GM23338 (cell line): Measurements from ENCODE around the gene CTTNBP2. TPM values are rescaled to one million over a fixed set of nuclear protein-coding genes. Genes with fewer than 3 reads are reported as not detected.

Source experiments
- ATAC-seq: fragments of 200-7000 bp; cut with Tn5 transposase; 3 replicates; pipeline ENCODE4 v1.9.1; 2020
- DNase-seq: peaks from one replicate; pipeline ENCODE4 v3.0.0-alpha.2; 2015; ENCODE audit warnings: low spot score
- H2AFZ ChIP-seq: fragments of 200-600 bp; sonication (generic); 2 replicates; pipeline ENCODE4 v1.8.0; 2016; ENCODE audit warnings: antibody characterized with exemption, mild to moderate bottlenecking, moderate library complexity
- H3F3A ChIP-seq: fragments of 200-600 bp; sonication (generic); replicated peaks from 2 replicates; pipeline ENCODE4 v1.8.0; 2017; ENCODE audit warnings: antibody characterized with exemption, mixed run types, low read depth
- H3K27ac ChIP-seq: fragments of 200-600 bp; sonication (generic); 2 replicates; pipeline ENCODE4 v1.6.1; 2016; ENCODE audit warnings: low read depth
- H3K27me3 ChIP-seq: fragments of 200-600 bp; sonication (generic); 2 replicates; pipeline ENCODE4 v1.8.0; 2016; ENCODE audit warnings: mild to moderate bottlenecking, mixed run types, moderate library complexity; ENCODE audit not compliant: insufficient read depth
- H3K36me3 ChIP-seq: fragments of 200-600 bp; sonication (generic); 2 replicates; pipeline ENCODE4 v1.8.0; 2016; ENCODE audit warnings: mild to moderate bottlenecking; ENCODE audit not compliant: insufficient read depth
- H3K4me1 ChIP-seq: fragments of 200-600 bp; sonication (generic); 2 replicates; pipeline ENCODE4 v1.8.0; 2016; ENCODE audit warnings: mild to moderate bottlenecking, moderate library complexity; ENCODE audit not compliant: insufficient read depth
- H3K4me2 ChIP-seq: fragments of 200-600 bp; sonication (generic); 2 replicates; pipeline ENCODE4 v1.7.1; 2017; ENCODE audit warnings: mixed run types
- H3K4me3 ChIP-seq: fragments of 200-600 bp; sonication (generic); 2 replicates; pipeline ENCODE4 v1.6.1; 2016; ENCODE audit warnings: mixed run types
- H3K79me2 ChIP-seq: fragments of 200-600 bp; sonication (generic); replicated peaks from 2 replicates; pipeline ENCODE4 v1.8.0; 2017; ENCODE audit warnings: mild to moderate bottlenecking; ENCODE audit not compliant: insufficient read depth
- H3K9me2 ChIP-seq: fragments of 200-600 bp; sonication (generic); 2 replicates; pipeline ENCODE4 v1.8.0; 2017; ENCODE audit not compliant: insufficient read depth
- H4K20me1 ChIP-seq: fragments of 200-600 bp; sonication (generic); replicated peaks from 2 replicates; pipeline ENCODE4 v1.8.0; 2017; ENCODE audit warnings: mild to moderate bottlenecking; ENCODE audit not compliant: insufficient read depth
- H3K27ac Mint-ChIP-seq: 2 replicates; pipeline ENCODE4 v1.8.0; 2020; ENCODE audit warnings: inconsistent platforms, mild to moderate bottlenecking, moderate library complexity, mixed read lengths
- H3K27me3 Mint-ChIP-seq: 3 replicates; pipeline ENCODE4 v1.8.0; 2022; ENCODE audit warnings: low read depth, mild to moderate bottlenecking, moderate library complexity, mixed read lengths, inconsistent platforms; ENCODE audit not compliant: insufficient read depth, poor library complexity
- H3K36me3 Mint-ChIP-seq: 3 replicates; pipeline ENCODE4 v1.8.0; 2021; ENCODE audit warnings: low read depth, mild to moderate bottlenecking, inconsistent platforms, moderate library complexity, mixed read lengths
- H3K4me1 Mint-ChIP-seq: 3 replicates; pipeline ENCODE4 v1.8.0; 2020; ENCODE audit warnings: mild to moderate bottlenecking, inconsistent platforms, mixed read lengths
- H3K4me3 Mint-ChIP-seq: 3 replicates; pipeline ENCODE4 v1.8.0; 2021; ENCODE audit warnings: moderate library complexity, mild to moderate bottlenecking, inconsistent platforms, mixed read lengths
- H3K9me3 Mint-ChIP-seq: 3 replicates; pipeline ENCODE4 v1.8.0; 2020; ENCODE audit warnings: moderate library complexity, mild to moderate bottlenecking, inconsistent platforms, mixed read lengths
- CTCF ChIP-seq, 2 experiments: fragments of 200-600 bp in 1 of 2; sonication (generic) in 1 of 2; conservative IDR thresholded peaks; 2 replicates each; pipeline versions ENCODE4 v1.5.1 to v1.6.1; 2016 to 2017; ENCODE audit warnings: antibody characterized with exemption in 2 of 2, low read depth in 2 of 2, mild to moderate bottlenecking in 2 of 2, moderate library complexity in 1 of 2
- ETS1 ChIP-seq: IDR thresholded peaks from 2 replicates; pipeline ENCODE4 v1.6.1; 2016; ENCODE audit warnings: antibody characterized with exemption
- EZH2 ChIP-seq: fragments of 200-600 bp; sonication (generic); IDR thresholded peaks from one replicate; pipeline ENCODE4 v1.8.0; 2017; ENCODE audit warnings: antibody characterized with exemption, mild to moderate bottlenecking, low read depth; ENCODE audit not compliant: unreplicated experiment
- EZH2phosphoT487 ChIP-seq: fragments of 200-600 bp; sonication (generic); IDR thresholded peaks from one replicate; pipeline ENCODE4 v1.8.1; 2018; ENCODE audit warnings: antibody characterized with exemption; ENCODE audit not compliant: unreplicated experiment
- NANOG ChIP-seq: IDR thresholded peaks from 2 replicates; pipeline ENCODE4 v1.6.1; 2016; ENCODE audit warnings: antibody characterized with exemption, borderline replicate concordance
- POLR2AphosphoS5 ChIP-seq: IDR thresholded peaks from 2 replicates; pipeline ENCODE4 v1.6.1; 2016; ENCODE audit warnings: antibody characterized with exemption, low read depth
- REST ChIP-seq: IDR thresholded peaks from one replicate; pipeline ENCODE4 v1.6.1; 2018; ENCODE audit warnings: antibody characterized with exemption; ENCODE audit not compliant: unreplicated experiment
- STAT1 ChIP-seq: IDR thresholded peaks from one replicate; pipeline ENCODE4 v1.6.1; 2016; ENCODE audit warnings: antibody characterized with exemption; ENCODE audit not compliant: unreplicated experiment
- ZNF331 ChIP-seq: fragments of 250-450 bp; sonication (Bioruptor Pico); IDR thresholded peaks from 2 replicates; pipeline ENCODE4 v1.5.0; 2020; ENCODE audit warnings: low read depth, mild to moderate bottlenecking, moderate library complexity
- ZNF462 ChIP-seq: fragments of 250-450 bp; sonication (Bioruptor Pico); IDR thresholded peaks from 2 replicates; pipeline ENCODE4 v1.5.0; 2020; ENCODE audit warnings: mild to moderate bottlenecking, moderate library complexity
- polyA plus RNA-seq: library from polyadenylated mRNA; unstranded; fragments of >200 nt; fragmentation: Nextera tagmentation; extraction: Ambion mirVana; gene quantifications from 2 replicates; pipeline ENCODE4 v1.2.1, GENCODE V29; 2016
- total RNA-seq: library from RNA; depleted of rRNA; stranded (reverse); fragments of >200 nt; shearing (Covaris generic); gene quantifications from 2 replicates; pipeline ENCODE4 v1.2.3, GENCODE V29; 2014

CTTNBP2 gene
- total and polyA plus RNA-seq, 2 experiments from 2014 or later, result 26.8 to 30.7 TPM

- TF ChIP-seq ZNF462 (CRISPR knock-in tag) (no peak), EZH2 (no peak), REST (no peak), EZH2phosphoT487 (no peak)
These were observed 83.0 kb downstream of the CTTNBP2 start (continued) for GRCh38 chr7:117790251-117790650.

- Histone ChIP-seq H3K9me2 (no peaks in the 10 kb centered on the region), H3K4me3 (no peak overlapping the region), H3K27ac (no peak overlapping the region), H3F3A (no peaks in the 10 kb centered on the region), H3K4me2 (no peak overlapping the region), H3K36me3 (no peaks in the 10 kb centered on the region), H3K27me3 (no peaks in the 10 kb centered on the region), H4K20me1 (no peaks in the 10 kb centered on the region), H3K79me2 (no peaks in the 10 kb centered on the region), H2AFZ (no peak overlapping the region), H3K4me1 (no peaks in the 10 kb centered on the region)
- Mint-ChIP-seq H3K4me1 (peaks cover 8% of the 10 kb centered on the region), H3K36me3 (peaks cover 13% of the 10 kb centered on the region), H3K27me3 (peaks cover 2% of the 10 kb centered on the region), H3K27ac (no peak overlapping the region), H3K4me3 (no peak overlapping the region), H3K9me3 (no peaks in the 10 kb centered on the region)
- no peak for ATAC-seq
- no peak for DNase-seq
- TF ChIP-seq EZH2phosphoT487 (no peak), NANOG (no peak), STAT1 (no peak), POLR2AphosphoS5 (no peak), ETS1 (no peak), ZNF331 (CRISPR knock-in tag) (no peak), CTCF (conservative IDR thresholded peaks at IDR 0.05; ENCODE audit: low read depth in 2 of 2) (no peak)
These were observed 87.8 kb downstream of the CTTNBP2 start for GRCh38 chr7:117785431-117785830.
